ENCODE measurements around the gene PROCR. TPM values are rescaled to one million over a fixed set of nuclear protein-coding genes. Genes with fewer than 3 reads are reported as not detected.

The PROCR gene
- total and polyA plus RNA-seq, 10 of the 15 experiments (the other 5 are each of a cell fraction or from before 2014, with no cell fraction given), result 0.12 to 0.78 (median 0.35) TPM; not detected in 2

DNA sequence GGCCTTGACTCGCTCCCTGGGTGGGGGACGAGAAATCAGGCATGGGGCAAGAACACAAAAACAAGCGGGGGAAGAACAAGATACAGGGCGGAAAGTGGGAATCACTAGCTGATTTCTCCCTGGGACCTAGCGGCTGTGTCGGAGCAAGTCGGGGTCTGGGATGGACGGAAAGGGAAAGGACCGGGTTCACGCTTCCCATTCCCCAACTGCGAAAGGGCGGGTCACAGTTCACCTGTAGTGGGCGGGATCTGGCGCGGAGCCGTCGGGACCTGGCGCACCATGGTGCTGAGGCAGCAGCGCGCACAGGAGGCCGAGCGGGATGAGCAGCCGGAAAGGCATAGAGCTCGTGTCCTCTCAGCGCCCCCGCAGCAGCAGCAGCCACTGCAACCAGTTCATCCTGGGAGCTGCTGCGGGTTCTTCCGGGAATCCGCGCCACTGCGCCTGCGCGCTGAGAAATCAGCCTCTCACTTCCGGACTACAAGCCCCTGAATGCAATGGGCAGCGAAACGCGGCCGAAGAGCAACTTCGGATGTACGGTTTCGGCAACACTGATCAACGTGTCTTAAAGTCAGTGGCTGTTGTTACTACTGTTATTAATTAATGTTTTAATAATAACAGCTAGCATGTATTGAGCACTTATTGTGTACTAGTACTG, 24.8 kb upstream of the PROCR start, which contains the start of gene EDEM2 (continued):
- no peak for TF ChIP-seq SUPT20H (IDR thresholded peaks at IDR 0.05; ENCODE audit: borderline replicate concordance, control insufficient read depth, low read depth, low read length)
- TF ChIP-seq DPF2 (IDR thresholded peaks at IDR 0.05), result no peak; the same call in 1 of the 2 replicates
- TF ChIP-seq RAD21 (IDR thresholded peaks at IDR 0.05; ENCODE audit: insufficient read depth, low read depth, low read length), result no peak
- TF ChIP-seq RUNX3 (IDR thresholded peaks at IDR 0.05; ENCODE audit: low read length), result no peak; the same call in 1 of the 2 replicates
- no peak for TF ChIP-seq TCF12 (IDR thresholded peaks at IDR 0.05; ENCODE audit: low read depth, low read length)
- TF ChIP-seq CUX1 (IDR thresholded peaks at IDR 0.05; ENCODE audit: insufficient replicate concordance, low read depth, low read length), result no peak
- no peak for TF ChIP-seq ZNF274 (IDR thresholded peaks at IDR 0.05; ENCODE audit: insufficient read depth, insufficient read length)
- TF ChIP-seq MXI1 (IDR thresholded peaks at IDR 0.05; ENCODE audit: low read depth, low read length), result peak; percentile 79; the same call in 1 of the 2 replicates
- no peak; the same call in 2 of the 3 replicates for TF ChIP-seq POU2F2 (IDR thresholded peaks at IDR 0.05; ENCODE audit: borderline replicate concordance, low read depth, low read length)
- no peak for TF ChIP-seq CBX5 (IDR thresholded peaks at IDR 0.05; ENCODE audit: low read depth)
- no peak for TF ChIP-seq ZBTB11 (CRISPR knock-in tag; IDR thresholded peaks at IDR 0.05)
- TF ChIP-seq POLR2A (IDR thresholded peaks at IDR 0.05; ENCODE audit: low read depth, low read length), result peak; percentile 91
- TF ChIP-seq NR2F1 (conservative IDR thresholded peaks at IDR 0.05), result peak; percentile 82
- TF ChIP-seq, protein P1, sequence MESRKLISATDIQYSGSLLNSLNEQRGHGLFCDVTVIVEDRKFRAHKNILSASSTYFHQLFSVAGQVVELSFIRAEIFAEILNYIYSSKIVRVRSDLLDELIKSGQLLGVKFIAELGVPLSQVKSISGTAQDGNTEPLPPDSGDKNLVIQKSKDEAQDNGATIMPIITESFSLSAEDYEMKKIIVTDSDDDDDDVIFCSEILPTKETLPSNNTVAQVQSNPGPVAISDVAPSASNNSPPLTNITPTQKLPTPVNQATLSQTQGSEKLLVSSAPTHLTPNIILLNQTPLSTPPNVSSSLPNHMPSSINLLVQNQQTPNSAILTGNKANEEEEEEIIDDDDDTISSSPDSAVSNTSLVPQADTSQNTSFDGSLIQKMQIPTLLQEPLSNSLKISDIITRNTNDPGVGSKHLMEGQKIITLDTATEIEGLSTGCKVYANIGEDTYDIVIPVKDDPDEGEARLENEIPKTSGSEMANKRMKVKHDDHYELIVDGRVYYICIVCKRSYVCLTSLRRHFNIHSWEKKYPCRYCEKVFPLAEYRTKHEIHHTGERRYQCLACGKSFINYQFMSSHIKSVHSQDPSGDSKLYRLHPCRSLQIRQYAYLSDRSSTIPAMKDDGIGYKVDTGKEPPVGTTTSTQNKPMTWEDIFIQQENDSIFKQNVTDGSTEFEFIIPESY (IDR thresholded peaks at IDR 0.05), result no peak
- TF ChIP-seq PKNOX1 (IDR thresholded peaks at IDR 0.05), result no peak
- no peak for TF ChIP-seq ESRRA (IDR thresholded peaks at IDR 0.05; ENCODE audit: low read length)
- TF ChIP-seq ZNF622 (IDR thresholded peaks at IDR 0.05), result no peak

Data from GM12878 (cell line).